ENCODE data around the gene TSPAN32. TPM values are rescaled to one million over a fixed set of nuclear protein-coding genes. Genes with fewer than 3 reads are reported as not detected.

The TSPAN32 gene
- total RNA-seq, 2 experiments from 2014 or later, result 0.69 to 2.0 TPM

DNA sequence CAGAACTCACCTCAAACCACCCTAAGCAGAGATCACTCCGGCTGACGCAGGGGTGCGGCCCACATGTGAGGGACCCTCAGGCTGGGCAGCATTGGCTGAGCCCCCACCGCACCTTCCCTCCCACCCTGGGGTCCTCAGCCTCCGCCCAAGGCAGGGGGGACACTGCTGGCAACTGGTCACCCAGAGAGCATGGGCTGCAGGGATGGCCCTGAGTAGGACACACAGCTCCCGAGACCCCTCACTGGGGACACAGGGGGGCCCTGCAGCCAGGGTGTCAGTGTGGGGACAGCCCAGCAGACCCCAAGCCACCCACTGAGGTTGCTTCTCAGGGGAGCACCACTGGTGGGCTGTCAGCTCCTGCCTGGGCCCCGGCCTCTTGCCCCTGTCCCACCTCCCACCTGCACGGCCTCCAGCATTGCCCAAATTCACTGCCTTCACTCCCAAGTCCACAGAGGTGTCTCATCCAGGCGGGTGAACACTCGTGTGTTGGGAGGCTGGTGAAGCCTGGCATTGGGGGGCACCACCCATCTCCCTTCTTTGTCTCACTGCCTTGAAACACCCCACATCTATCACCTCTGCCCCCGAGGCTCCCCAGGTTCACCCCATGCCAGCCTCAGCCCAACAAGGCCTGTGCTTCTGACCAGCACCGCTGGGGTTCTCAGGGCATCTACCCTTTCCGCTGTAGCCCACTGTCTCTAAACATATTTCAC is 4.7 kb upstream of the TSPAN32 start:
- no TSS peak for BruUV-seq (replicated peaks)
- H2AFZ ChIP-seq (ENCODE audit: low read length), result no peak overlapping the region
- no peak overlapping the region for H3K4me2 ChIP-seq (ENCODE audit: low read length)
- H3K4me1 ChIP-seq (ENCODE audit: insufficient read depth, low read length, poor library complexity, severe bottlenecking), result no peaks in the 10 kb centered on the region
- no peaks in the 10 kb centered on the region for H3K9me2 ChIP-seq (ENCODE audit: insufficient read depth, low read length)
- no peak overlapping the region for H3K4me3 ChIP-seq (ENCODE audit: low read depth, low read length, poor library complexity, severe bottlenecking)
- DNase-seq (ENCODE audit: low spot score), result no peak
- no peak overlapping the region for H3K27ac ChIP-seq (ENCODE audit: low read depth, low read length, poor library complexity, severe bottlenecking)
- ChIA-PET POLR2A (interaction anchor here (0.6 kb wide), 2 partner anchors 122 to 687 kb away, joined by 6 to 16 read pairs; no protein-coding TSS in a partner anchor), CTCF (ENCODE audit: unreplicated experiment) (no interaction called here)
- H3K9me3 ChIP-seq (ENCODE audit: low read length), result no peaks in the 10 kb centered on the region
- H3K79me2 ChIP-seq (ENCODE audit: insufficient read depth, low read depth, low read length), result no peaks in the 10 kb centered on the region
- TF ChIP-seq EZH2phosphoT487 (IDR thresholded peaks at IDR 0.05; ENCODE audit: borderline replicate concordance, low read depth, low read length) (no peak), CTCF (conservative IDR thresholded peaks at IDR 0.05; ENCODE audit: low read length) (no peak)
- intact Hi-C loops (cut with micrococcal nuclease; ENCODE audit: unreplicated experiment), result no loop called here
- H4K20me1 ChIP-seq (ENCODE audit: insufficient read depth, low read length), result no peaks in the 10 kb centered on the region
- no peaks in the 10 kb centered on the region for H3K36me3 ChIP-seq (ENCODE audit: insufficient read depth, low read length)

- Histone ChIP-seq H3K79me2 (ENCODE audit: insufficient read depth, low read depth, low read length) (no peaks in the 10 kb centered on the region), H3K9me2 (ENCODE audit: insufficient read depth, low read length) (no peaks in the 10 kb centered on the region), H2AFZ (ENCODE audit: low read length) (no peak overlapping the region), H4K20me1 (ENCODE audit: insufficient read depth, low read length) (no peaks in the 10 kb centered on the region), H3K9me3 (ENCODE audit: low read length) (no peaks in the 10 kb centered on the region), H3K36me3 (ENCODE audit: insufficient read depth, low read length) (no peaks in the 10 kb centered on the region), H3K27ac (ENCODE audit: low read depth, low read length, poor library complexity, severe bottlenecking) (no peak overlapping the region), H3K4me2 (ENCODE audit: low read length) (no peak overlapping the region), H3K4me1 (ENCODE audit: insufficient read depth, low read length, poor library complexity, severe bottlenecking) (no peaks in the 10 kb centered on the region), H3K4me3 (ENCODE audit: low read depth, low read length, poor library complexity, severe bottlenecking) (no peak overlapping the region)
- ChIA-PET POLR2A (interaction anchor here (0.6 kb wide), 1 partner anchor 688 kb away, joined by 16 read pairs; no protein-coding TSS in a partner anchor), CTCF (ENCODE audit: unreplicated experiment) (no interaction called here)
- DNase-seq (ENCODE audit: low spot score), result no peak
- intact Hi-C loops (cut with micrococcal nuclease; ENCODE audit: unreplicated experiment), result no loop called here
- BruUV-seq (replicated peaks), result no TSS peak
- TF ChIP-seq EZH2phosphoT487 (IDR thresholded peaks at IDR 0.05; ENCODE audit: borderline replicate concordance, low read depth, low read length), result no peak
- no peak for TF ChIP-seq CTCF (conservative IDR thresholded peaks at IDR 0.05; ENCODE audit: low read length)
Measured at GRCh38 chr11:2297623-2298030, 4.2 kb upstream of the TSPAN32 start.

DNA sequence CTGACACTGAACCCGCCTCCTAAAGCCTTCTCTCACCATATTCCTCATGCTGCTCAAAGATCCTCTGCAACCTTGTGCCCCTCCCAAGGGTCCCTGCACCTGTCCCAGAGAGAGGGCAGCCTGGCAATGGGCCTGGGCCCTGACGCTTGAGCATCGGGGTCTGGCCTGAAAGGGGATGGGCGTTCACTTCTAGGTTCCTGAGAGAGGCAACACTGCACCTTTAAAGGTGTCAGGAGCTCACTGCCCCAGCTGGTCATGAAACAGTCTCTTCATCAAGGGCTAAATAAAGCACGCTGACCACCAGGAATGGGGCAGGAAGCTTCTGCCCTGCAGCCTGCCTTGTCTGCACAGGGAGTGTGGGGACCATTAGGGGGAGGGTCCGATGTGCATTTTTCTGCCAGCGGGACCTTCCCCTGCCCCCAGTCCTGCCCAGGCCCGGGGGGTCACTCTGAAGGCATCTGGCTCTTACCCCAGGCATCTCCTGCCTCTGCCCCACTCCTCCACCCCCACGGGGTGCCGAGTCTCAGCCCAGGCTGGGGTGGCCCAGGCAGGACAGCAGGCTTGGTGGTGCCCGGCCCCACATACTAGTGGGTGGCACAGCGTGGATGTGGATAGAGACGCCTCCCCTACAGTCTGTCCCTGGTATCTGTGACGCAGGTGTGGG is 3.5 kb upstream of the TSPAN32 start:
- no peak for TF ChIP-seq CTCF (conservative IDR thresholded peaks at IDR 0.05; ENCODE audit: low read length)
- no peak for TF ChIP-seq EZH2phosphoT487 (IDR thresholded peaks at IDR 0.05; ENCODE audit: borderline replicate concordance, low read depth, low read length)
- Histone ChIP-seq H3K9me2 (ENCODE audit: insufficient read depth, low read length) (no peaks in the 10 kb centered on the region), H3K27ac (ENCODE audit: low read depth, low read length, poor library complexity, severe bottlenecking) (no peak overlapping the region), H3K79me2 (ENCODE audit: insufficient read depth, low read depth, low read length) (no peaks in the 10 kb centered on the region), H3K4me3 (ENCODE audit: low read depth, low read length, poor library complexity, severe bottlenecking) (no peak overlapping the region), H4K20me1 (ENCODE audit: insufficient read depth, low read length) (no peaks in the 10 kb centered on the region), H3K4me1 (ENCODE audit: insufficient read depth, low read length, poor library complexity, severe bottlenecking) (no peaks in the 10 kb centered on the region), H3K9me3 (ENCODE audit: low read length) (no peaks in the 10 kb centered on the region), H3K4me2 (ENCODE audit: low read length) (no peak overlapping the region), H3K36me3 (ENCODE audit: insufficient read depth, low read length) (no peaks in the 10 kb centered on the region), H2AFZ (ENCODE audit: low read length) (no peak overlapping the region)
- CTCF ChIA-PET (ENCODE audit: unreplicated experiment), result no interaction called here
- no peak for DNase-seq (ENCODE audit: low spot score)
- intact Hi-C loops (cut with micrococcal nuclease; ENCODE audit: unreplicated experiment), result no loop called here
- BruUV-seq (replicated peaks), result no TSS peak
- POLR2A ChIA-PET, result no interaction called here
